Measurements from ENCODE around the gene ZDHHC16.

DNA sequence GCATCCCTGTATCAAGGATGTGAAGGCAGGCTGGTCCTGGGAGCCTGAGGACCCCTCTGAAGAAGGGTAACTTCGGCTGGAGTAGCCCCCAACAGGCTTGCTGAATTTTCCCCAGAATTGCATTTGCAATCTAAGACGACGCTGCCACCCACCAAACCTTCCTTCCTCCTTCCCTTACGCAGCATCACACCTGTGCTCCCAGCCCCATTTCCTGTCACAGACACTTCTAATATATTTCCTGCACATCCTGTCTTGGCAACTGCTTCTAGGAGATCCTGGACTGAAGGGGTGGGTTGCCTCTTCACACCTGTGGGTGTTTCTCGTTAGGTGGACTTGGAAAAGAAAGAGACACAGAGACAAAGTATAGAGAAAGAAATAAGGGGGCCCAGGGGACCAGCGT is 29.4 kb upstream of the ZDHHC16 start:
- TF ChIP-seq ZNF23 (tag by site-specific recombination; IDR thresholded peaks at IDR 0.05; ENCODE audit: borderline replicate concordance) (no peak), ZBTB8A (tag by site-specific recombination; IDR thresholded peaks at IDR 0.05) (no peak), ZNF423 (tag by site-specific recombination; IDR thresholded peaks at IDR 0.05) (no peak)
- TF ChIP-seq, protein P1, sequence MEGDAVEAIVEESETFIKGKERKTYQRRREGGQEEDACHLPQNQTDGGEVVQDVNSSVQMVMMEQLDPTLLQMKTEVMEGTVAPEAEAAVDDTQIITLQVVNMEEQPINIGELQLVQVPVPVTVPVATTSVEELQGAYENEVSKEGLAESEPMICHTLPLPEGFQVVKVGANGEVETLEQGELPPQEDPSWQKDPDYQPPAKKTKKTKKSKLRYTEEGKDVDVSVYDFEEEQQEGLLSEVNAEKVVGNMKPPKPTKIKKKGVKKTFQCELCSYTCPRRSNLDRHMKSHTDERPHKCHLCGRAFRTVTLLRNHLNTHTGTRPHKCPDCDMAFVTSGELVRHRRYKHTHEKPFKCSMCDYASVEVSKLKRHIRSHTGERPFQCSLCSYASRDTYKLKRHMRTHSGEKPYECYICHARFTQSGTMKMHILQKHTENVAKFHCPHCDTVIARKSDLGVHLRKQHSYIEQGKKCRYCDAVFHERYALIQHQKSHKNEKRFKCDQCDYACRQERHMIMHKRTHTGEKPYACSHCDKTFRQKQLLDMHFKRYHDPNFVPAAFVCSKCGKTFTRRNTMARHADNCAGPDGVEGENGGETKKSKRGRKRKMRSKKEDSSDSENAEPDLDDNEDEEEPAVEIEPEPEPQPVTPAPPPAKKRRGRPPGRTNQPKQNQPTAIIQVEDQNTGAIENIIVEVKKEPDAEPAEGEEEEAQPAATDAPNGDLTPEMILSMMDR (tag by site-specific recombination; IDR thresholded peaks at IDR 0.05), result no peak
- TF ChIP-seq, protein P2, sequence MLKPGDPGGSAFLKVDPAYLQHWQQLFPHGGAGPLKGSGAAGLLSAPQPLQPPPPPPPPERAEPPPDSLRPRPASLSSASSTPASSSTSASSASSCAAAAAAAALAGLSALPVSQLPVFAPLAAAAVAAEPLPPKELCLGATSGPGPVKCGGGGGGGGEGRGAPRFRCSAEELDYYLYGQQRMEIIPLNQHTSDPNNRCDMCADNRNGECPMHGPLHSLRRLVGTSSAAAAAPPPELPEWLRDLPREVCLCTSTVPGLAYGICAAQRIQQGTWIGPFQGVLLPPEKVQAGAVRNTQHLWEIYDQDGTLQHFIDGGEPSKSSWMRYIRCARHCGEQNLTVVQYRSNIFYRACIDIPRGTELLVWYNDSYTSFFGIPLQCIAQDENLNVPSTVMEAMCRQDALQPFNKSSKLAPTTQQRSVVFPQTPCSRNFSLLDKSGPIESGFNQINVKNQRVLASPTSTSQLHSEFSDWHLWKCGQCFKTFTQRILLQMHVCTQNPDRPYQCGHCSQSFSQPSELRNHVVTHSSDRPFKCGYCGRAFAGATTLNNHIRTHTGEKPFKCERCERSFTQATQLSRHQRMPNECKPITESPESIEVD (tag by site-specific recombination; IDR thresholded peaks at IDR 0.05), result no peak
